ENCODE data around the gene VTA1. TPM values are rescaled to one million over a fixed set of nuclear protein-coding genes. Genes with fewer than 3 reads are reported as not detected.

Gene VTA1
- total RNA-seq, 1 donor from 2014 or later: 65.3 TPM

- Histone ChIP-seq H3K79me2 (ENCODE audit: insufficient read depth, low read length) (no peaks in the 10 kb centered on the region), H3K9me3 (ENCODE audit: insufficient read depth, low read depth, low read length) (no peaks in the 10 kb centered on the region), H2AFZ (ENCODE audit: low read depth, low read length) (no peak overlapping the region), H3K4me2 (ENCODE audit: low read length) (no peak overlapping the region), H3K27me3 (ENCODE audit: insufficient read depth, low read length) (no peaks in the 10 kb centered on the region), H3K36me3 (ENCODE audit: insufficient read depth, low read length) (no peaks in the 10 kb centered on the region), H4K20me1 (ENCODE audit: insufficient read depth, low read length) (no peaks in the 10 kb centered on the region), H3K27ac (ENCODE audit: low read depth, low read length) (no peak overlapping the region), H3K9ac (ENCODE audit: low read length) (no peak overlapping the region), H3K4me1 (ENCODE audit: insufficient read depth, low read length) (no peaks in the 10 kb centered on the region), H3K4me3 (ENCODE audit: insufficient read depth, low read depth, low read length) (no peak overlapping the region)
- H3K4me3 Mint-ChIP-seq (ENCODE audit: unreplicated experiment): no peak overlapping the region
- no peaks in the 10 kb centered on the region for H3K4me1 Mint-ChIP-seq (ENCODE audit: low read depth, unreplicated experiment)
- DNase-seq (ENCODE audit: low read depth) (no peak), FAIRE-seq (no peak)
- H3K27ac Mint-ChIP-seq (ENCODE audit: unreplicated experiment): no peak overlapping the region
- peaks cover 2% of the 10 kb centered on the region for H3K9me3 Mint-ChIP-seq (ENCODE audit: unreplicated experiment)
- no peaks in the 10 kb centered on the region for H3K27me3 Mint-ChIP-seq (ENCODE audit: low read depth, unreplicated experiment)
- no peaks in the 10 kb centered on the region for H3K36me3 Mint-ChIP-seq (ENCODE audit: low read depth, unreplicated experiment)
- TF ChIP-seq CTCF (IDR thresholded peaks at IDR 0.05; ENCODE audit: insufficient read depth, low read depth, low read length) (no peak), EZH2 (IDR thresholded peaks at IDR 0.05; ENCODE audit: insufficient read depth, low read length) (no peak)
Measured at GRCh38 chr6:142260748-142261147, 113.7 kb downstream of the VTA1 start.

GRCh38 chr6:142262231-142262630 lies 115.2 kb downstream of the VTA1 start:
- no peak for FAIRE-seq

More at GRCh38 chr6:142262231-142262630, 115.2 kb downstream of the VTA1 start:
- H3K9me3 ChIP-seq (ENCODE audit: insufficient read depth, low read depth, low read length): no peaks in the 10 kb centered on the region
- H4K20me1 ChIP-seq (ENCODE audit: insufficient read depth, low read length): no peaks in the 10 kb centered on the region
- no peaks in the 10 kb centered on the region for H3K36me3 Mint-ChIP-seq (ENCODE audit: low read depth, unreplicated experiment)
- H3K9me3 Mint-ChIP-seq (ENCODE audit: unreplicated experiment): no peaks in the 10 kb centered on the region
- no peaks in the 10 kb centered on the region for H3K27me3 Mint-ChIP-seq (ENCODE audit: low read depth, unreplicated experiment)
- H3K4me3 Mint-ChIP-seq (ENCODE audit: unreplicated experiment): no peak overlapping the region
- no peaks in the 10 kb centered on the region for H3K4me1 ChIP-seq (ENCODE audit: insufficient read depth, low read length)
- no peak overlapping the region for H2AFZ ChIP-seq (ENCODE audit: low read depth, low read length)
- no peaks in the 10 kb centered on the region for H3K4me1 Mint-ChIP-seq (ENCODE audit: low read depth, unreplicated experiment)
- no peak overlapping the region for H3K4me3 ChIP-seq (ENCODE audit: insufficient read depth, low read depth, low read length)
- TF ChIP-seq EZH2 (IDR thresholded peaks at IDR 0.05; ENCODE audit: insufficient read depth, low read length) (no peak), CTCF (IDR thresholded peaks at IDR 0.05; ENCODE audit: insufficient read depth, low read depth, low read length) (no peak)
- no peak overlapping the region for H3K9ac ChIP-seq (ENCODE audit: low read length)
- H3K79me2 ChIP-seq (ENCODE audit: insufficient read depth, low read length): no peaks in the 10 kb centered on the region
- H3K4me2 ChIP-seq (ENCODE audit: low read length): no peak overlapping the region
- no peaks in the 10 kb centered on the region for H3K36me3 ChIP-seq (ENCODE audit: insufficient read depth, low read length)
- H3K27ac Mint-ChIP-seq (ENCODE audit: unreplicated experiment): no peak overlapping the region
- no peaks in the 10 kb centered on the region for H3K27me3 ChIP-seq (ENCODE audit: insufficient read depth, low read length)
- H3K27ac ChIP-seq (ENCODE audit: low read depth, low read length): no peak overlapping the region
- DNase-seq (ENCODE audit: low read depth): no peak
